C4-2B (cell line): ENCODE results near the gene IDH3G.

Source experiments
- CTCF ChIP-seq: fragments of 450-650 bp; conservative IDR thresholded peaks from 2 replicates; pipeline ENCODE4 v1.5.1; 2017; ENCODE audit warnings: mild to moderate bottlenecking
- ZFX ChIP-seq: fragments of 450-650 bp; IDR thresholded peaks from 2 replicates; pipeline ENCODE4 v1.6.1; 2017

- TF ChIP-seq CTCF, result no peak
- TF ChIP-seq ZFX, result no peak
Measured at GRCh38 chrX:153776611-153777045, 17.5 kb downstream of the IDH3G start.
